CD8-positive, alpha-beta memory T cell (primary cell): ENCODE measurements around the gene MSH2. TPM values are rescaled to one million over a fixed set of nuclear protein-coding genes. Genes with fewer than 3 reads are reported as not detected.

Experiments used
- CTCF ChIA-PET: fragments of 350-600 bp; sonication (Branson Sonifier 250); formaldehyde crosslinking; loops from one replicate; lab custom pipeline; 2021; ENCODE audit warnings: antibody characterized with exemption; lab: Charles Lee
- POLR2A ChIA-PET: fragments of 350-600 bp; sonication (Branson Sonifier 250); formaldehyde crosslinking; loops from one replicate; lab custom pipeline; 2021; ENCODE audit warnings: antibody characterized with exemption; lab: Charles Lee
- DNase-seq, 5 donors: peaks; one replicate each; pipeline versions ENCODE4 v3.0.0 to v3.0.0-alpha.2; 2020 to 2022; ENCODE audit warnings: mixed read lengths in 1 of 5
- H3K27ac ChIP-seq: one replicate; pipeline ENCODE4 v1.7.0; 2013; ENCODE audit warnings: low read depth, mild to moderate bottlenecking, low read length, moderate library complexity
- H3K27me3 ChIP-seq: 2 replicates; pipeline ENCODE4 v1.7.0; 2013; ENCODE audit warnings: low read length, mild to moderate bottlenecking; ENCODE audit not compliant: insufficient read depth, poor library complexity, severe bottlenecking
- H3K36me3 ChIP-seq: 2 replicates; pipeline ENCODE4 v1.7.0; 2013; ENCODE audit warnings: mild to moderate bottlenecking, low read length, moderate library complexity; ENCODE audit not compliant: insufficient read depth
- H3K4me1 ChIP-seq: 2 replicates; pipeline ENCODE4 v1.7.0; 2013; ENCODE audit warnings: mild to moderate bottlenecking, low read length, moderate library complexity; ENCODE audit not compliant: insufficient read depth
- H3K4me3 ChIP-seq: 2 replicates; pipeline ENCODE4 v1.7.0; 2013; ENCODE audit warnings: mild to moderate bottlenecking, low read length
- H3K9me3 ChIP-seq: 2 replicates; pipeline ENCODE4 v1.7.0; 2013; ENCODE audit warnings: mild to moderate bottlenecking, low read length
- H3K27ac Mint-ChIP-seq, 8 donors: one replicate each; pipeline ENCODE4 v1.8.0; 2020 to 2021; ENCODE audit warnings: mixed read lengths in 8 of 8, mild to moderate bottlenecking in 6 of 8, inconsistent platforms in 3 of 8, moderate library complexity in 3 of 8
- H3K27me3 Mint-ChIP-seq, 2 donors: one replicate each; pipeline ENCODE4 v1.8.0; 2020 to 2021; ENCODE audit warnings: mixed read lengths in 2 of 2, mild to moderate bottlenecking in 1 of 2, moderate library complexity in 1 of 2
- H3K36me3 Mint-ChIP-seq, 3 donors: one replicate each; pipeline ENCODE4 v1.8.0; 2020 to 2021; ENCODE audit warnings: mixed read lengths in 3 of 3, inconsistent platforms in 1 of 3, mild to moderate bottlenecking in 1 of 3
- H3K4me1 Mint-ChIP-seq, 3 donors: one replicate each; pipeline ENCODE4 v1.8.0; 2020 to 2021; ENCODE audit warnings: mixed read lengths in 3 of 3, inconsistent platforms in 1 of 3, mild to moderate bottlenecking in 1 of 3
- H3K4me3 Mint-ChIP-seq, 7 donors: one replicate each; pipeline ENCODE4 v1.8.0; 2020 to 2021; ENCODE audit warnings: mixed read lengths in 7 of 7, mild to moderate bottlenecking in 6 of 7, moderate library complexity in 4 of 7, inconsistent platforms in 2 of 7
- H3K9me3 Mint-ChIP-seq, 5 donors: one replicate each; pipeline ENCODE4 v1.8.0; 2020 to 2022; ENCODE audit warnings: mixed read lengths in 5 of 5, mild to moderate bottlenecking in 3 of 5, moderate library complexity in 2 of 5, inconsistent platforms in 1 of 5
- polyA plus RNA-seq: library from polyadenylated mRNA; unstranded; fragments of 300-500 nt; fragmentation: Illumina TruSeq; gene quantifications from one replicate; pipeline ENCODE4 v1.2.3, GENCODE V29; 2021
- total RNA-seq, 2 experiments: library from RNA; stranded (reverse); gene quantifications; one replicate each; pipeline ENCODE4 v1.2.3, GENCODE V29; 2021

MSH2 gene
- total and polyA plus RNA-seq, 3 experiments from 2014 or later = 25.4 to 60.6 (median 58.5) TPM

- Mint-ChIP-seq H3K4me3 (peak overlapping the region; percentile 85 to 94 (median 92)), H3K27me3 (peaks cover 0 to 4% of the 10 kb centered on the region in 2 donors), H3K36me3 (peaks cover 0 to 3% (median 0%) of the 10 kb centered on the region in 3 donors), H3K4me1 (peaks cover 20 to 33% (median 31%) of the 10 kb centered on the region in 3 donors), H3K9me3 (no peaks in the 10 kb centered on the region), H3K27ac (peak overlapping the region; percentile 73 to 99 (median 93))
- H3K27ac ChIP-seq = peak overlapping the region; percentile 59
- ChIA-PET POLR2A (interaction anchor here (0.6 kb wide), 1 partner anchor 90 kb away, joined by 3 read pairs; no protein-coding TSS in a partner anchor), CTCF (interaction anchor here (0.8 to 1.2 kb wide), 3 partner anchors 9 to 247 kb away, joined by 3 read pairs; no protein-coding TSS in a partner anchor)
- no peaks in the 10 kb centered on the region for H3K36me3 ChIP-seq
- DNase-seq = peak; percentile 37 to 84 (median 66)
- no peaks in the 10 kb centered on the region for H3K27me3 ChIP-seq
- no peaks in the 10 kb centered on the region for H3K9me3 ChIP-seq
- peak overlapping the region; percentile 79 for H3K4me3 ChIP-seq
- peaks cover 10% of the 10 kb centered on the region for H3K4me1 ChIP-seq
Observed at GRCh38 chr2:47520825-47521665, 118.1 kb downstream of the MSH2 start.

- H3K4me1 Mint-ChIP-seq = peaks cover 20 to 33% (median 31%) of the 10 kb centered on the region in 3 donors
- H3K9me3 ChIP-seq = no peaks in the 10 kb centered on the region
- H3K9me3 Mint-ChIP-seq = no peaks in the 10 kb centered on the region
- ChIA-PET CTCF (interaction anchor here (0.8 to 1.2 kb wide), 2 partner anchors 84 to 246 kb away, joined by 3 read pairs; no protein-coding TSS in a partner anchor), POLR2A (no interaction called here)
- H3K36me3 ChIP-seq = no peaks in the 10 kb centered on the region
- peaks cover 0 to 3% (median 0%) of the 10 kb centered on the region in 3 donors for H3K36me3 Mint-ChIP-seq
- peak overlapping the region in 6 of 8 donors; percentile 27 to 88 (median 72) for H3K27ac Mint-ChIP-seq
- peak overlapping the region; percentile 59 for H3K27ac ChIP-seq
- peak overlapping the region; percentile 85 to 94 (median 92) for H3K4me3 Mint-ChIP-seq
- peaks cover 10% of the 10 kb centered on the region for H3K4me1 ChIP-seq
- no peaks in the 10 kb centered on the region for H3K27me3 ChIP-seq
- H3K27me3 Mint-ChIP-seq = peaks cover 0 to 4% of the 10 kb centered on the region in 2 donors
- peak overlapping the region; percentile 79 for H3K4me3 ChIP-seq
- DNase-seq = no peak
Observed at GRCh38 chr2:47521666-47522285, 118.8 kb downstream of the MSH2 start.

GRCh38 chr2:47525167-47525566 is 122.2 kb downstream of the MSH2 start:
- H3K4me1 Mint-ChIP-seq = peaks cover 12 to 20% (median 17%) of the 10 kb centered on the region in 3 donors
- no peak overlapping the region for H3K4me3 Mint-ChIP-seq

GRCh38 chr2:47528455-47528854 is 125.5 kb downstream of the MSH2 start:
- no peak overlapping the region for H3K27ac Mint-ChIP-seq
- ChIA-PET POLR2A (no interaction called here), CTCF (no interaction called here)
- no peaks in the 10 kb centered on the region for H3K4me1 Mint-ChIP-seq
- no peak for DNase-seq
- H3K9me3 ChIP-seq = no peaks in the 10 kb centered on the region
- peaks cover 0 to 4% of the 10 kb centered on the region in 2 donors for H3K27me3 Mint-ChIP-seq
- H3K4me3 ChIP-seq = no peak overlapping the region
- H3K9me3 Mint-ChIP-seq = no peaks in the 10 kb centered on the region
- H3K27ac ChIP-seq = no peak overlapping the region
- H3K4me3 Mint-ChIP-seq = no peak overlapping the region
- no peaks in the 10 kb centered on the region for H3K27me3 ChIP-seq
- H3K36me3 ChIP-seq = no peaks in the 10 kb centered on the region
- no peaks in the 10 kb centered on the region for H3K4me1 ChIP-seq
- no peaks in the 10 kb centered on the region for H3K36me3 Mint-ChIP-seq

More at GRCh38 chr2:47525167-47525566, 122.2 kb downstream of the MSH2 start:
- Histone ChIP-seq H3K4me1 (peaks cover 4% of the 10 kb centered on the region), H3K27me3 (no peaks in the 10 kb centered on the region), H3K9me3 (no peaks in the 10 kb centered on the region), H3K36me3 (no peaks in the 10 kb centered on the region), H3K4me3 (no peak overlapping the region), H3K27ac (no peak overlapping the region)
- Mint-ChIP-seq H3K9me3 (no peaks in the 10 kb centered on the region), H3K27me3 (peaks cover 0 to 4% of the 10 kb centered on the region in 2 donors), H3K36me3 (peaks cover 0 to 3% (median 0%) of the 10 kb centered on the region in 3 donors), H3K27ac (no peak overlapping the region)
- DNase-seq = no peak
- ChIA-PET POLR2A (no interaction called here), CTCF (no interaction called here)

- ChIA-PET POLR2A (no interaction called here), CTCF (no interaction called here)
- no peaks in the 10 kb centered on the region for H3K27me3 ChIP-seq
- no peak for DNase-seq
- H3K4me1 ChIP-seq = no peaks in the 10 kb centered on the region
- Mint-ChIP-seq H3K4me3 (no peak overlapping the region), H3K4me1 (no peaks in the 10 kb centered on the region), H3K36me3 (no peaks in the 10 kb centered on the region), H3K27me3 (peaks cover 0 to 4% of the 10 kb centered on the region in 2 donors), H3K27ac (no peak overlapping the region), H3K9me3 (no peaks in the 10 kb centered on the region)
- no peaks in the 10 kb centered on the region for H3K9me3 ChIP-seq
- H3K27ac ChIP-seq = no peak overlapping the region
- H3K36me3 ChIP-seq = no peaks in the 10 kb centered on the region
- H3K4me3 ChIP-seq = no peak overlapping the region
Observed at GRCh38 chr2:47528874-47529273, 125.9 kb downstream of the MSH2 start.

GRCh38 chr2:47530105-47530760 is 127.3 kb downstream of the MSH2 start:
- H3K27me3 ChIP-seq = no peaks in the 10 kb centered on the region
- ChIA-PET CTCF (no interaction called here), POLR2A (no interaction called here)
- no peak for DNase-seq
- no peak overlapping the region for H3K4me3 ChIP-seq
- Mint-ChIP-seq H3K36me3 (no peaks in the 10 kb centered on the region), H3K4me3 (no peak overlapping the region), H3K27ac (no peak overlapping the region), H3K4me1 (no peaks in the 10 kb centered on the region), H3K27me3 (peaks cover 0 to 1% of the 10 kb centered on the region in 2 donors), H3K9me3 (no peaks in the 10 kb centered on the region)
- H3K9me3 ChIP-seq = no peaks in the 10 kb centered on the region
- H3K36me3 ChIP-seq = no peaks in the 10 kb centered on the region
- no peaks in the 10 kb centered on the region for H3K4me1 ChIP-seq
- no peak overlapping the region for H3K27ac ChIP-seq

GRCh38 chr2:47531378-47532042 is 128.6 kb downstream of the MSH2 start:
- Mint-ChIP-seq H3K27me3 (peaks cover 0 to 7% of the 10 kb centered on the region in 2 donors), H3K4me1 (no peaks in the 10 kb centered on the region), H3K4me3 (no peak overlapping the region), H3K9me3 (no peaks in the 10 kb centered on the region), H3K27ac (no peak overlapping the region), H3K36me3 (no peaks in the 10 kb centered on the region)
- no peaks in the 10 kb centered on the region for H3K9me3 ChIP-seq
- no peaks in the 10 kb centered on the region for H3K4me1 ChIP-seq
- DNase-seq = no peak
- no peak overlapping the region for H3K4me3 ChIP-seq
- POLR2A ChIA-PET = interaction anchor here (0.7 kb wide), 1 partner anchor 616 kb away, joined by 3 read pairs; the partner anchor contains the start of gene MCFD2
- no peak overlapping the region for H3K27ac ChIP-seq
- no peaks in the 10 kb centered on the region for H3K27me3 ChIP-seq
- no peaks in the 10 kb centered on the region for H3K36me3 ChIP-seq
- CTCF ChIA-PET = no interaction called here
